GM23338 (cell line): Measurements from ENCODE around the gene TGIF2. TPM values are rescaled to one million over a fixed set of nuclear protein-coding genes. Genes with fewer than 3 reads are reported as not detected.

Experiments used
- ATAC-seq: fragments of 200-7000 bp; cut with Tn5 transposase; 3 replicates; pipeline ENCODE4 v1.9.1; 2020
- DNase-seq: peaks from one replicate; pipeline ENCODE4 v3.0.0-alpha.2; 2015; ENCODE audit warnings: low spot score
- H2AFZ ChIP-seq: fragments of 200-600 bp; sonication (generic); 2 replicates; pipeline ENCODE4 v1.8.0; 2016; ENCODE audit warnings: antibody characterized with exemption, mild to moderate bottlenecking, moderate library complexity
- H3F3A ChIP-seq: fragments of 200-600 bp; sonication (generic); replicated peaks from 2 replicates; pipeline ENCODE4 v1.8.0; 2017; ENCODE audit warnings: antibody characterized with exemption, mixed run types, low read depth
- H3K27ac ChIP-seq: fragments of 200-600 bp; sonication (generic); 2 replicates; pipeline ENCODE4 v1.6.1; 2016; ENCODE audit warnings: low read depth
- H3K27me3 ChIP-seq: fragments of 200-600 bp; sonication (generic); 2 replicates; pipeline ENCODE4 v1.8.0; 2016; ENCODE audit warnings: mild to moderate bottlenecking, mixed run types, moderate library complexity; ENCODE audit not compliant: insufficient read depth
- H3K36me3 ChIP-seq: fragments of 200-600 bp; sonication (generic); 2 replicates; pipeline ENCODE4 v1.8.0; 2016; ENCODE audit warnings: mild to moderate bottlenecking; ENCODE audit not compliant: insufficient read depth
- H3K4me1 ChIP-seq: fragments of 200-600 bp; sonication (generic); 2 replicates; pipeline ENCODE4 v1.8.0; 2016; ENCODE audit warnings: mild to moderate bottlenecking, moderate library complexity; ENCODE audit not compliant: insufficient read depth
- H3K4me2 ChIP-seq: fragments of 200-600 bp; sonication (generic); 2 replicates; pipeline ENCODE4 v1.7.1; 2017; ENCODE audit warnings: mixed run types
- H3K4me3 ChIP-seq: fragments of 200-600 bp; sonication (generic); 2 replicates; pipeline ENCODE4 v1.6.1; 2016; ENCODE audit warnings: mixed run types
- H3K79me2 ChIP-seq: fragments of 200-600 bp; sonication (generic); replicated peaks from 2 replicates; pipeline ENCODE4 v1.8.0; 2017; ENCODE audit warnings: mild to moderate bottlenecking; ENCODE audit not compliant: insufficient read depth
- H3K9me2 ChIP-seq: fragments of 200-600 bp; sonication (generic); 2 replicates; pipeline ENCODE4 v1.8.0; 2017; ENCODE audit not compliant: insufficient read depth
- H4K20me1 ChIP-seq: fragments of 200-600 bp; sonication (generic); replicated peaks from 2 replicates; pipeline ENCODE4 v1.8.0; 2017; ENCODE audit warnings: mild to moderate bottlenecking; ENCODE audit not compliant: insufficient read depth
- H3K27ac Mint-ChIP-seq: 2 replicates; pipeline ENCODE4 v1.8.0; 2020; ENCODE audit warnings: inconsistent platforms, mild to moderate bottlenecking, moderate library complexity, mixed read lengths
- H3K27me3 Mint-ChIP-seq: 3 replicates; pipeline ENCODE4 v1.8.0; 2022; ENCODE audit warnings: low read depth, mild to moderate bottlenecking, moderate library complexity, mixed read lengths, inconsistent platforms; ENCODE audit not compliant: insufficient read depth, poor library complexity
- H3K36me3 Mint-ChIP-seq: 3 replicates; pipeline ENCODE4 v1.8.0; 2021; ENCODE audit warnings: low read depth, mild to moderate bottlenecking, inconsistent platforms, moderate library complexity, mixed read lengths
- H3K4me1 Mint-ChIP-seq: 3 replicates; pipeline ENCODE4 v1.8.0; 2020; ENCODE audit warnings: mild to moderate bottlenecking, inconsistent platforms, mixed read lengths
- H3K4me3 Mint-ChIP-seq: 3 replicates; pipeline ENCODE4 v1.8.0; 2021; ENCODE audit warnings: moderate library complexity, mild to moderate bottlenecking, inconsistent platforms, mixed read lengths
- H3K9me3 Mint-ChIP-seq: 3 replicates; pipeline ENCODE4 v1.8.0; 2020; ENCODE audit warnings: moderate library complexity, mild to moderate bottlenecking, inconsistent platforms, mixed read lengths
- ETS1 ChIP-seq: IDR thresholded peaks from 2 replicates; pipeline ENCODE4 v1.6.1; 2016; ENCODE audit warnings: antibody characterized with exemption
- EZH2phosphoT487 ChIP-seq: fragments of 200-600 bp; sonication (generic); IDR thresholded peaks from one replicate; pipeline ENCODE4 v1.8.1; 2018; ENCODE audit warnings: antibody characterized with exemption; ENCODE audit not compliant: unreplicated experiment
- JUNB ChIP-seq: IDR thresholded peaks from one replicate; pipeline ENCODE4 v1.6.1; 2016; ENCODE audit warnings: antibody characterized with exemption; ENCODE audit not compliant: unreplicated experiment
- NANOG ChIP-seq: IDR thresholded peaks from 2 replicates; pipeline ENCODE4 v1.6.1; 2016; ENCODE audit warnings: antibody characterized with exemption, borderline replicate concordance
- POLR2AphosphoS5 ChIP-seq: IDR thresholded peaks from 2 replicates; pipeline ENCODE4 v1.6.1; 2016; ENCODE audit warnings: antibody characterized with exemption, low read depth
- ZNF331 ChIP-seq: fragments of 250-450 bp; sonication (Bioruptor Pico); IDR thresholded peaks from 2 replicates; pipeline ENCODE4 v1.5.0; 2020; ENCODE audit warnings: low read depth, mild to moderate bottlenecking, moderate library complexity
- ZNF462 ChIP-seq: fragments of 250-450 bp; sonication (Bioruptor Pico); IDR thresholded peaks from 2 replicates; pipeline ENCODE4 v1.5.0; 2020; ENCODE audit warnings: mild to moderate bottlenecking, moderate library complexity
- polyA plus RNA-seq: library from polyadenylated mRNA; unstranded; fragments of >200 nt; fragmentation: Nextera tagmentation; extraction: Ambion mirVana; gene quantifications from 2 replicates; pipeline ENCODE4 v1.2.1, GENCODE V29; 2016
- total RNA-seq: library from RNA; depleted of rRNA; stranded (reverse); fragments of >200 nt; shearing (Covaris generic); gene quantifications from 2 replicates; pipeline ENCODE4 v1.2.3, GENCODE V29; 2014
- TF ChIP-seq, protein P1 (sequence below), 2 experiments: fragments of 200-600 bp in 1 of 2; sonication (generic) in 1 of 2; conservative IDR thresholded peaks; 2 replicates each; pipeline versions ENCODE4 v1.5.1 to v1.6.1; 2016 to 2017; ENCODE audit warnings: antibody characterized with exemption in 2 of 2, low read depth in 2 of 2, mild to moderate bottlenecking in 2 of 2, moderate library complexity in 1 of 2

Gene TGIF2
- total and polyA plus RNA-seq, 2 experiments from 2014 or later, result 47.6 to 63.2 TPM

- no peaks in the 10 kb centered on the region for H3K4me1 Mint-ChIP-seq
- H3K4me1 ChIP-seq, result no peaks in the 10 kb centered on the region
- peaks cover 28% of the 10 kb centered on the region for H3K36me3 Mint-ChIP-seq
- H3K27me3 Mint-ChIP-seq, result no peaks in the 10 kb centered on the region
- H3K27ac ChIP-seq, result no peak overlapping the region
- H4K20me1 ChIP-seq, result peaks cover 7% of the 10 kb centered on the region; the same call in 1 of the 2 replicates
- H2AFZ ChIP-seq, result no peak overlapping the region
- no peak overlapping the region for H3K4me3 ChIP-seq
- H3K27me3 ChIP-seq, result no peaks in the 10 kb centered on the region
- H3K36me3 ChIP-seq, result peaks cover 9% of the 10 kb centered on the region
- H3K9me3 Mint-ChIP-seq, result no peaks in the 10 kb centered on the region
- no peak overlapping the region for H3K27ac Mint-ChIP-seq
- TF ChIP-seq ZNF462 (no peak), POLR2AphosphoS5 (0 out of 2 replicates have a peak, but pooled peaks have one; percentile 29)
- no peaks in the 10 kb centered on the region for H3K9me2 ChIP-seq
- ATAC-seq (no peak), DNase-seq (no peak)
- 0 out of 2 replicates have a peak, but pooled peaks cover 8% of the 10 kb centered on the region for H3F3A ChIP-seq
- H3K4me2 ChIP-seq, result no peak overlapping the region
- H3K79me2 ChIP-seq, result no peaks in the 10 kb centered on the region
- no peak overlapping the region for H3K4me3 Mint-ChIP-seq
These were observed 44.5 kb upstream of the TGIF2 start for GRCh38 chr20:36528875-36529417.

GRCh38 chr20:36532388-36532787, 41.0 kb upstream of the TGIF2 start:
- Mint-ChIP-seq H3K9me3 (no peaks in the 10 kb centered on the region), H3K4me3 (no peak overlapping the region), H3K27ac (no peak overlapping the region), H3K4me1 (no peaks in the 10 kb centered on the region), H3K27me3 (no peaks in the 10 kb centered on the region), H3K36me3 (peaks cover 2% of the 10 kb centered on the region)
- ATAC-seq, result no peak
- Histone ChIP-seq H3F3A (no peaks in the 10 kb centered on the region), H4K20me1 (no peaks in the 10 kb centered on the region; the same call in 1 of the 2 replicates), H3K27me3 (no peaks in the 10 kb centered on the region), H3K4me1 (no peaks in the 10 kb centered on the region), H2AFZ (no peak overlapping the region), H3K4me3 (no peak overlapping the region), H3K36me3 (no peaks in the 10 kb centered on the region), H3K79me2 (no peaks in the 10 kb centered on the region), H3K4me2 (no peak overlapping the region), H3K27ac (no peak overlapping the region), H3K9me2 (no peaks in the 10 kb centered on the region)
- no peak for DNase-seq
- TF ChIP-seq JUNB (no peak), EZH2phosphoT487 (no peak), NANOG (no peak), ZNF331 (CRISPR knock-in tag) (no peak), ETS1 (no peak)
- TF ChIP-seq, protein P1, sequence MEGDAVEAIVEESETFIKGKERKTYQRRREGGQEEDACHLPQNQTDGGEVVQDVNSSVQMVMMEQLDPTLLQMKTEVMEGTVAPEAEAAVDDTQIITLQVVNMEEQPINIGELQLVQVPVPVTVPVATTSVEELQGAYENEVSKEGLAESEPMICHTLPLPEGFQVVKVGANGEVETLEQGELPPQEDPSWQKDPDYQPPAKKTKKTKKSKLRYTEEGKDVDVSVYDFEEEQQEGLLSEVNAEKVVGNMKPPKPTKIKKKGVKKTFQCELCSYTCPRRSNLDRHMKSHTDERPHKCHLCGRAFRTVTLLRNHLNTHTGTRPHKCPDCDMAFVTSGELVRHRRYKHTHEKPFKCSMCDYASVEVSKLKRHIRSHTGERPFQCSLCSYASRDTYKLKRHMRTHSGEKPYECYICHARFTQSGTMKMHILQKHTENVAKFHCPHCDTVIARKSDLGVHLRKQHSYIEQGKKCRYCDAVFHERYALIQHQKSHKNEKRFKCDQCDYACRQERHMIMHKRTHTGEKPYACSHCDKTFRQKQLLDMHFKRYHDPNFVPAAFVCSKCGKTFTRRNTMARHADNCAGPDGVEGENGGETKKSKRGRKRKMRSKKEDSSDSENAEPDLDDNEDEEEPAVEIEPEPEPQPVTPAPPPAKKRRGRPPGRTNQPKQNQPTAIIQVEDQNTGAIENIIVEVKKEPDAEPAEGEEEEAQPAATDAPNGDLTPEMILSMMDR (conservative IDR thresholded peaks at IDR 0.05; ENCODE audit: low read depth in 2 of 2), result no peak
